ENCODE results near the gene ZNF223.

Gene ZNF223

GRCh38 chr19:44010468-44010867 lies 41.4 kb upstream of the ZNF223 start:
- H3K4me3 ChIP-seq (ENCODE audit: control insufficient read depth, low read depth, low read length), result no peak overlapping the region
- no peak for TF ChIP-seq CTCF (conservative IDR thresholded peaks at IDR 0.05; ENCODE audit: control insufficient read depth, insufficient read depth, low read depth, low read length)
- no peak for DNase-seq (ENCODE audit: low read depth)

GRCh38 chr19:44019498-44019897 lies 32.3 kb upstream of the ZNF223 start:
- no peak overlapping the region for H3K4me3 ChIP-seq (ENCODE audit: control insufficient read depth, low read depth, low read length)
- DNase-seq (ENCODE audit: low read depth), result no peak
- TF ChIP-seq CTCF (conservative IDR thresholded peaks at IDR 0.05; ENCODE audit: control insufficient read depth, insufficient read depth, low read depth, low read length), result no peak

GRCh38 chr19:44021221-44021620 lies 30.6 kb upstream of the ZNF223 start:
- DNase-seq (ENCODE audit: low read depth), result no peak
- no peak overlapping the region for H3K4me3 ChIP-seq (ENCODE audit: control insufficient read depth, low read depth, low read length)
- no peak for TF ChIP-seq CTCF (conservative IDR thresholded peaks at IDR 0.05; ENCODE audit: control insufficient read depth, insufficient read depth, low read depth, low read length)

- DNase-seq (ENCODE audit: low read depth), result no peak
- no peak for TF ChIP-seq CTCF (conservative IDR thresholded peaks at IDR 0.05; ENCODE audit: control insufficient read depth, insufficient read depth, low read depth, low read length)
- H3K4me3 ChIP-seq (ENCODE audit: control insufficient read depth, low read depth, low read length), result peak overlapping the region; percentile 87
These were observed 27.0 kb upstream of the ZNF223 start for GRCh38 chr19:44024900-44025216.

GRCh38 chr19:44025217-44025936 lies 26.5 kb upstream of the ZNF223 start, which contains the start of gene ZNF222:
TSS of gene ZNF222 (plus strand) at chr19:44025379. CDS start at chr19:44025437, 58 bp downstream.
- peak; percentile 92 for DNase-seq (ENCODE audit: low read depth)
- no peak for TF ChIP-seq CTCF (conservative IDR thresholded peaks at IDR 0.05; ENCODE audit: control insufficient read depth, insufficient read depth, low read depth, low read length)
- peak within 1 kb of the TSS; percentile 87 for H3K4me3 ChIP-seq (ENCODE audit: control insufficient read depth, low read depth, low read length)

- no peak for TF ChIP-seq CTCF (conservative IDR thresholded peaks at IDR 0.05; ENCODE audit: control insufficient read depth, insufficient read depth, low read depth, low read length)
- no peak for DNase-seq (ENCODE audit: low read depth)
- no peak overlapping the region for H3K4me3 ChIP-seq (ENCODE audit: control insufficient read depth, low read depth, low read length)
These were observed 25.2 kb upstream of the ZNF223 start for GRCh38 chr19:44026622-44027021.
